Type B pancreatic cell (in vitro differentiated cells): ENCODE measurements around the gene YTHDF1. TPM values are rescaled to one million over a fixed set of nuclear protein-coding genes. Genes with fewer than 3 reads are reported as not detected.

ENCODE experiments used
- DNase-seq: peaks from one replicate; pipeline ENCODE4 v3.0.0; 2021; ENCODE audit warnings: mixed read lengths; ENCODE audit not compliant: unreplicated experiment; ENCODE audit errors: extremely low spot score
- H3K27ac Mint-ChIP-seq: 2 replicates; pipeline ENCODE4 v1.8.0; 2021; ENCODE audit warnings: mild to moderate bottlenecking, mixed read lengths
- H3K27me3 Mint-ChIP-seq: 2 replicates; pipeline ENCODE4 v1.8.0; 2021; ENCODE audit warnings: mixed read lengths
- H3K36me3 Mint-ChIP-seq: 2 replicates; pipeline ENCODE4 v1.8.0; 2021; ENCODE audit warnings: mixed read lengths
- H3K4me1 Mint-ChIP-seq: one replicate; pipeline ENCODE4 v1.8.0; 2021; ENCODE audit warnings: mixed read lengths; ENCODE audit not compliant: unreplicated experiment
- H3K4me3 Mint-ChIP-seq: 2 replicates; pipeline ENCODE4 v1.8.0; 2021; ENCODE audit warnings: mild to moderate bottlenecking, mixed read lengths
- H3K9me3 Mint-ChIP-seq: 2 replicates; pipeline ENCODE4 v1.8.0; 2021; ENCODE audit warnings: mixed read lengths
- total RNA-seq: library from RNA; stranded (reverse); gene quantifications from 2 replicates; pipeline ENCODE4 v1.2.1, GENCODE V29; 2021; ENCODE audit warnings: low replicate concordance
- TF ChIP-seq, protein P1 (sequence below): fragments of 200-600 bp; sonication (generic); conservative IDR thresholded peaks from 2 replicates; pipeline ENCODE4 v1.5.0; 2021; ENCODE audit warnings: antibody characterized with exemption, mild to moderate bottlenecking

The YTHDF1 gene
- total RNA-seq, 1 donor from 2014 or later: 50.4 TPM

DNA sequence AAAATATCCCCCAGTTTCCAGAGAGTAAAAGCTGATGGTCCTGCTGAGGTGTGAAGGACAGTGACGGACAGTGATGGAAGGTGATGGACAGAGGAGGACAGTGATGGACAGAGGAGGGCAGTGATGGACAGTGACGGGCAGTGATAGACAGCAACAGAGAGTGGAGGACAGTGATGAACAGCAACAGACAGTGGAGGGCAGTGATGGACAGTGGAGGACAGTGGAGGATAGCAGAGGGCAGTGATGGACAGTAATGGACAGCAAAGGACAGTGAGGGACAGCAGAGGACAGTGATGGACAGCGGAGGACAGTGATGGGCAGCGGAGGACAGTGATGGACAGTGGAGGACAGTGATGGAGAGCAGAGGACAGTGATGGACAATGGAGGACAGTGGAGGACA lies 41.0 kb upstream of the YTHDF1 start:
- H3K27ac Mint-ChIP-seq: no peak overlapping the region
- no peaks in the 10 kb centered on the region for H3K9me3 Mint-ChIP-seq
- peaks cover 32% of the 10 kb centered on the region for H3K27me3 Mint-ChIP-seq
- peaks cover 32% of the 10 kb centered on the region for H3K4me1 Mint-ChIP-seq
- H3K36me3 Mint-ChIP-seq: no peaks in the 10 kb centered on the region
- H3K4me3 Mint-ChIP-seq: no peak overlapping the region
- TF ChIP-seq, protein P1, sequence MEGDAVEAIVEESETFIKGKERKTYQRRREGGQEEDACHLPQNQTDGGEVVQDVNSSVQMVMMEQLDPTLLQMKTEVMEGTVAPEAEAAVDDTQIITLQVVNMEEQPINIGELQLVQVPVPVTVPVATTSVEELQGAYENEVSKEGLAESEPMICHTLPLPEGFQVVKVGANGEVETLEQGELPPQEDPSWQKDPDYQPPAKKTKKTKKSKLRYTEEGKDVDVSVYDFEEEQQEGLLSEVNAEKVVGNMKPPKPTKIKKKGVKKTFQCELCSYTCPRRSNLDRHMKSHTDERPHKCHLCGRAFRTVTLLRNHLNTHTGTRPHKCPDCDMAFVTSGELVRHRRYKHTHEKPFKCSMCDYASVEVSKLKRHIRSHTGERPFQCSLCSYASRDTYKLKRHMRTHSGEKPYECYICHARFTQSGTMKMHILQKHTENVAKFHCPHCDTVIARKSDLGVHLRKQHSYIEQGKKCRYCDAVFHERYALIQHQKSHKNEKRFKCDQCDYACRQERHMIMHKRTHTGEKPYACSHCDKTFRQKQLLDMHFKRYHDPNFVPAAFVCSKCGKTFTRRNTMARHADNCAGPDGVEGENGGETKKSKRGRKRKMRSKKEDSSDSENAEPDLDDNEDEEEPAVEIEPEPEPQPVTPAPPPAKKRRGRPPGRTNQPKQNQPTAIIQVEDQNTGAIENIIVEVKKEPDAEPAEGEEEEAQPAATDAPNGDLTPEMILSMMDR: no peak
- no peak for DNase-seq

DNA sequence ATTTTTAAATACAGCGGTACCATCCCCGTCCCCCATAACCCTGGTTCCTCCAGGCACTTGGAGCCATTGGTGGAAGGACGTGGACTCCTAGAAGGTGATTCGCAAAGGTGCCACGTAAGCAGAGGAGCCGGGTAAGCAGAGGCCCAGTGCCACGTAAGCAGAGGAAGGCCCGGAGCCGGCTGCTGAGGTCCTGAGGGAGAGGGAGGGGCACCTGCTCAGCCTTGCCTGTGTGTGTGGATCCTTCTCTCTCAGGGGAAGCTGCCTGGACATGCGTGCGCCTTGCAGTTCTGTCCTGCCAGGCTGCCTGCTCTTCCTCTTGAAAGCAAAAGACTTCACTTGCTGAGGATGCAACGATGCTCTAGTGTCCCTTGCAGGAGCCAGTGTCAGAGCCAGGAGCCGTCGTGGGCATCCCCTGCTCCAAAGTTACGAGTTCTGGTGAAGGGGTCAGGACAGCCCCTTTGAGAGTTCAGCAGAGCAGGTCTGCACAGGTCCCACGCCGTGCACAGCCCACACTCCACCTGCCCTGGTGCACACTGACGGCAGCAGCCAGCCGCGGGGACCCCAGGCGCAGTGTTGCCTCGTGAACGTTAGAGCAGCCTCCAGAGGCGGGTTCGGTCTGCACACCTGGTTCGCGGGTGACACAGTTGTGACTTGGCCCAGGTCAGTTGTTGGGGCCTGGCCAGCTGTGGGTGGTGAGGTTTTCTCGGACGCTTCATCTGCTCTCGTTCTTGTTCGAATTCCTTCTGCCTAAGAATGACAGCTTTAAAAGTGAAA lies 40.2 kb upstream of the YTHDF1 start:
- H3K27ac Mint-ChIP-seq: peak overlapping the region; percentile 67

DNA sequence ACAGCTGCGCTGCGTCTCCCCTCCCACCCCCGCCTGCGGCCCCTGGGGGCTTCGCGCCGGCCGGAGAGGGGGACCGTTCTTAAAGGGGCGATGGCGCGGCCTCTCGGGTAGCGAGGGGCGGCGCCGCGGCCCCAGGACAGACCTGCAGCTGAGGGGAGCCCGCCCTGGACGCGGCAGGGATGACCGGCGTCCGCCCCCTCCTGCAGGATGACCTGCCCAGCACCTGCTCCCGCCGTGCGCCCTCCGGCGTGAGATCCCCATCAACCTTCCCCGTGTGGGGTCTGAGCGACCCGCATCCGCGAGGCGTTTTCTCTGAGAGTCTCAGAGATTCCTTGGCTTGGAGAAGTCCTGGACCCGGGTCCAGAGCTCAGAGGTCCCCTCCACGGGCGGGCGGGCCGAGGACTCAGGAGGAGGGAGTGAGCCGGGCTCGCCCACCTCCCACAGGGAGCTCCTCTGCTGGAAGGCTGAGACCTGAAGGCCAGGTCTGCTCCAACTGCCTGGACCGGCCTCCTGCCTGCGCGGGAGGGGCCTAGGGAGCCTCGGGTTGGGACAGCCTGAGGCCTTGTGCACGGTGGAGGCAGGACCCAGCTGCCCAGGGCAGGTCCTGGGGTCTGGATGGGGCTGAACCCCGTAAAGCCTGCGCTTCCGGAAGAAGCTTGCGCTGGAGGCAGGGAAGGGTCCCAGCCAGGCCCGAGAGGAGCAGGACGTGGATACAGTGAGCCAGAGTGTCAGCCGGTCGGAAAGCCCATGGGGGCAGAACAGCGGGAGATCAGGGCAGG lies 38.9 kb upstream of the YTHDF1 start:
- H3K9me3 Mint-ChIP-seq: no peaks in the 10 kb centered on the region
- H3K4me1 Mint-ChIP-seq: peaks cover 26% of the 10 kb centered on the region
- peaks cover 39% of the 10 kb centered on the region for H3K27me3 Mint-ChIP-seq
- H3K36me3 Mint-ChIP-seq: no peaks in the 10 kb centered on the region
- peak overlapping the region; percentile 84 for H3K4me3 Mint-ChIP-seq
- H3K27ac Mint-ChIP-seq: no peak overlapping the region
- no peak for DNase-seq
- TF ChIP-seq, protein P1: no peak

More for the DNA sequence above, 40.2 kb upstream of the YTHDF1 start:
- Mint-ChIP-seq H3K4me1 (peaks cover 26% of the 10 kb centered on the region), H3K27me3 (peaks cover 35% of the 10 kb centered on the region), H3K4me3 (peak overlapping the region; percentile 64), H3K36me3 (no peaks in the 10 kb centered on the region), H3K9me3 (no peaks in the 10 kb centered on the region)
- DNase-seq: no peak
- TF ChIP-seq, protein P1: no peak

DNA sequence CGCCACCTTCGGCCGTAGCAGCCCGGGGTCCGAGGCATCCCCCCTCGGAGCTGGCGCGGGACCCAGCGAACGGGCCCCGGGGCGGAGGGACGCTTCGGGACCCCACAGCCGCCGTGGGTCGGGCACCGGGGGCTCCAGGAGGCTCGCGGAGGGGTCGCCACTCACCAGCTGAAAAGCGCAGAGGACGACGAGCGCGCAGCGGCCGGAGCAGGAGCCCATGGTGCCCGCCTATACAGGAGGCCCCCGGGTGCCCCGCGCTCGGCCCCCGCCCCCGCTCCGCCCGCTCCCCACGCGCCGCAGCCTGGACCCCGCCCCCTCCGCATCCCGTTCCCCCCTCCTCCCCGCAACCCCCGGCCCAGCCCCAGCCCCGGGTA lies 38.3 kb upstream of the YTHDF1 start, which contains the start of gene NKAIN4:
TSS of gene NKAIN4 (minus strand) at position 232 of the 374 bp plus-strand sequence. CDS start at position 219, 13 bp downstream.
- peaks cover 39% of the 10 kb centered on the region for H3K27me3 Mint-ChIP-seq
- peak within 1 kb of the TSS; percentile 46 for H3K27ac Mint-ChIP-seq
- peaks cover 26% of the 10 kb centered on the region for H3K4me1 Mint-ChIP-seq
- no peaks in the 10 kb centered on the region for H3K9me3 Mint-ChIP-seq
- peak within 1 kb of the TSS; percentile 84 for H3K4me3 Mint-ChIP-seq
- no peak for DNase-seq
- TF ChIP-seq, protein P1: no peak
- H3K36me3 Mint-ChIP-seq: no peaks in the 10 kb centered on the region

DNA sequence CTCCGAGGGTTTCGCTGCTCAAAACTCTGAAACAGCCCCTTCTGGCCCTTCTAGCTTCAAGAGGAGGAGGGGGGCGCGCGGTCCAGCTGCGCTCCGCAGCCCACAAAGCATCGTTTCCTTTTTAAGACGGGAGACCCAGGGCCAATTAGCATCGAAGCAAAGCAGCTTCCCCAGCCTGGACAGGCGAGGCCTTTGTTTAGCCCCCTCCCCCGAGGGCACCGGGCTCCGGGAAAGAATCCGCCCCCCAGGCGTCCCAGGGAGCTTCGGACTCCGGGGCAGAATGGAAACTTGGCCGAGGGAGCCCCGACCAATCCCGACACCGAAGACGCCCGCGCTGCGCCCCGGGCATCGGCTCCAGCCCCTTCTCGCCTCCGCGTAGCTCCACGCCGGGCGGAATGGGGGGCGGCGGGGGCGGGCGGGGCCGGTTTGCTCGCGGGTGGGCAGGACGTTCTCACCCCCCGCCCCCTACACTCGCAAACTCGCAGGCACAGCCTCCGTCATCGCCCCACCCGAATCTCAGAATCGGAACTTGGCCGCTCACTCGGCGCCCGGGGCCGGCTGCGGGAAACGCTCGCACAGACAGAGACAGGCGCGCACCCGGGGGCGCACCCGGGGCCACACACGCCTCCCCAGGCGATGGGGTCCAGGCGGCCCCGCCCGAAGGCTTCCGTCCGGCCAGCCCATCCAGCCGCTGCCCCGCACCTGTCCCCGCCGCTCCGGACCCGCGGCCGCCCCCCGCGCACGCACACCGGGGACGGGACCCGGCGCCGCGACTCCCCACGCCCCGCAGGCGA lies 37.7 kb upstream of the YTHDF1 start:
- Mint-ChIP-seq H3K4me3 (peak overlapping the region; percentile 80), H3K36me3 (no peaks in the 10 kb centered on the region), H3K27ac (no peak overlapping the region), H3K27me3 (peaks cover 39% of the 10 kb centered on the region), H3K9me3 (no peaks in the 10 kb centered on the region), H3K4me1 (peaks cover 26% of the 10 kb centered on the region)
- no peak for DNase-seq
- TF ChIP-seq, protein P1: no peak
